AG04449 (cell line): ENCODE results near the gene SMIM28.

Experiments
- CTCF ChIA-PET: fragments of 350-600 bp; formaldehyde crosslinking; extraction: SDS; loops from one replicate; lab custom pipeline; 2021; ENCODE audit warnings: antibody characterized with exemption; lab: Yijun Ruan, JAX
- POLR2A ChIA-PET: fragments of 400-600, 350-600 bp; formaldehyde crosslinking; extraction: SDS; loops from one replicate; lab custom pipeline; 2020; ENCODE audit warnings: antibody characterized with exemption, inconsistent platforms; lab: Yijun Ruan, JAX
- DNase-seq: peaks from one replicate; pipeline ENCODE4 v3.0.0-alpha.2; 2010; ENCODE audit warnings: low read depth, low spot score
- H3K4me3 ChIP-seq: 2 replicates; pipeline ENCODE4 v1.5.1; 2011; ENCODE audit warnings: low read depth, mild to moderate bottlenecking, control low read depth, low read length
- CTCF ChIP-seq: IDR thresholded peaks from one replicate; pipeline ENCODE4 v1.5.1; 2011; ENCODE audit warnings: mild to moderate bottlenecking, moderate library complexity, low read length, control low read depth, inconsistent platforms; ENCODE audit not compliant: insufficient read depth; ENCODE audit errors: missing control alignments

SMIM28 gene

GRCh38 chr6:138405816-138406413 is 28.2 kb downstream of the SMIM28 start:
- no peak overlapping the region for H3K4me3 ChIP-seq
- TF ChIP-seq CTCF = no peak
- CTCF ChIA-PET = interaction anchor here (1.5 to 2.2 kb wide), 3 partner anchors 290 to 405 kb away, joined by 3 to 6 read pairs (median 3); no protein-coding TSS in a partner anchor
- POLR2A ChIA-PET = no interaction called here
- DNase-seq = no peak

- ChIA-PET POLR2A (no interaction called here), CTCF (interaction anchor here (1.5 to 2.2 kb wide), 2 partner anchors 290 to 298 kb away, joined by 3 to 6 read pairs; no protein-coding TSS in a partner anchor)
- TF ChIP-seq CTCF = no peak
- no peak overlapping the region for H3K4me3 ChIP-seq
- no peak for DNase-seq
These were observed 28.7 kb downstream of the SMIM28 start for GRCh38 chr6:138406443-138406842.

GRCh38 chr6:138410048-138410735 is 32.5 kb downstream of the SMIM28 start:
- ChIA-PET CTCF (interaction anchor here (1.0 to 2.1 kb wide), 2 partner anchors 19 to 294 kb away, joined by 4 to 6 read pairs; no protein-coding TSS in a partner anchor), POLR2A (no interaction called here)
- no peak for DNase-seq
- no peak overlapping the region for H3K4me3 ChIP-seq
- no peak for TF ChIP-seq CTCF

- DNase-seq = no peak
- H3K4me3 ChIP-seq = no peak overlapping the region
- TF ChIP-seq CTCF = no peak
- ChIA-PET CTCF (no interaction called here), POLR2A (interaction anchor here (0.5 kb wide), 1 partner anchor 432 kb away, joined by 4 read pairs; no protein-coding TSS in a partner anchor)
These were observed 33.5 kb downstream of the SMIM28 start for GRCh38 chr6:138410972-138411880.

- no peak for TF ChIP-seq CTCF
- no peak overlapping the region for H3K4me3 ChIP-seq
- CTCF ChIA-PET = interaction anchor here (0.6 to 1.8 kb wide), 3 partner anchors 11 to 299 kb away, joined by 3 to 8 read pairs (median 6); partner anchors contain the start of gene HEBP2
- DNase-seq = no peak
- POLR2A ChIA-PET = no interaction called here
These were observed 37.4 kb downstream of the SMIM28 start for GRCh38 chr6:138415125-138415524.
